HepG2 (cell line): ENCODE results near the gene TMCO6. TPM values are rescaled to one million over a fixed set of nuclear protein-coding genes. Genes with fewer than 3 reads are reported as not detected.

Source experiments
- FOXK1 ChIP-seq: sonication (generic); formaldehyde crosslinking; IDR thresholded peaks from 2 replicates; pipeline ENCODE4 v1.4.0; 2020; ENCODE audit warnings: low read depth, missing genetic modification reagents, borderline replicate concordance
- HMGXB3 ChIP-seq: sonication (generic); formaldehyde crosslinking; IDR thresholded peaks from 2 replicates; pipeline ENCODE4 v1.4.0; 2020; ENCODE audit warnings: missing genetic modification reagents, borderline replicate concordance
- MATR3 ChIP-seq: sonication (generic); formaldehyde crosslinking; IDR thresholded peaks from 2 replicates; pipeline ENCODE4 v1.4.0; 2020; ENCODE audit warnings: missing genetic modification reagents
- NRL ChIP-seq: sonication (generic); formaldehyde crosslinking; IDR thresholded peaks from 2 replicates; pipeline ENCODE4 v1.5.0; 2020; ENCODE audit warnings: missing genetic modification reagents, mild to moderate bottlenecking, moderate library complexity, borderline replicate concordance
- SKI ChIP-seq: fragments of 450-650 bp; IDR thresholded peaks from one replicate; pipeline ENCODE4 v1.6.1; 2018; ENCODE audit warnings: mild to moderate bottlenecking; ENCODE audit not compliant: partially characterized antibody
- TAF1 ChIP-seq: sonication (generic); formaldehyde crosslinking; IDR thresholded peaks from 2 replicates; pipeline ENCODE4 v1.4.0; 2020; ENCODE audit warnings: missing genetic modification reagents
- THAP11 ChIP-seq: IDR thresholded peaks from 2 replicates; pipeline ENCODE4 v1.6.1; 2016; ENCODE audit warnings: missing biosample characterization, missing genetic modification reagents
- THRA ChIP-seq: sonication (generic); formaldehyde crosslinking; IDR thresholded peaks from 2 replicates; pipeline ENCODE4 v1.4.0; 2020; ENCODE audit warnings: missing genetic modification reagents, borderline replicate concordance
- ZNF501 ChIP-seq: sonication (generic); formaldehyde crosslinking; IDR thresholded peaks from 2 replicates; pipeline ENCODE4 v1.5.1; 2020; ENCODE audit warnings: mild to moderate bottlenecking, moderate library complexity, missing genetic modification reagents
- ZNF609 ChIP-seq: sonication (generic); formaldehyde crosslinking; IDR thresholded peaks from 2 replicates; pipeline ENCODE4 v1.4.0; 2020; ENCODE audit warnings: mild to moderate bottlenecking, missing genetic modification reagents, borderline replicate concordance
- polyA plus RNA-seq, 8 experiments: library from polyadenylated mRNA; depleted of rRNA in 3 of 8; stranded (reverse) in 7 of 8; unstranded in 1 of 8; fragments of >200 nt; fragmentation: Illumina TruSeq in 4 of 8; extraction: Trizol in 4 of 8; gene quantifications; 2 replicates each; pipeline versions ENCODE4 v1.2.1 to v1.2.3, GENCODE V29; 2011 to 2016; ENCODE audit warnings: low read depth in 4 of 8, missing spikeins in 1 of 8, mixed read lengths in 1 of 8; ENCODE audit not compliant: insufficient read depth in 1 of 8
- total RNA-seq, 5 experiments: library from RNA; depleted of rRNA; stranded (reverse); fragments of >200 nt; fragmentation: Illumina TruSeq; extraction: Trizol; gene quantifications; 2 replicates each; pipeline ENCODE4 v1.2.3, GENCODE V29; 2016; ENCODE audit warnings: low read depth in 1 of 5
- TF ChIP-seq, protein P1 (sequence below): sonication (generic); formaldehyde crosslinking; IDR thresholded peaks from 2 replicates; pipeline ENCODE4 v1.4.0; 2020; ENCODE audit warnings: missing genetic modification reagents, borderline replicate concordance
- TF ChIP-seq, protein P2 (sequence below): sonication (generic); formaldehyde crosslinking; IDR thresholded peaks from 2 replicates; pipeline ENCODE4 v1.8.0; 2022; ENCODE audit warnings: low read depth, missing genetic modification reagents

Gene TMCO6
- total and polyA plus RNA-seq, 2 of the 13 experiments (the other 11 are each of a cell fraction or from before 2014, with no cell fraction given), result 16.6 to 28.2 TPM

- TF ChIP-seq ZNF609 (CRISPR knock-in tag) (peak; percentile 65; the same call in 1 of the 2 replicates), FOXK1 (CRISPR knock-in tag) (peak; percentile 74; the same call in 1 of the 2 replicates), HMGXB3 (CRISPR knock-in tag) (peak; percentile 89; the same call in 1 of the 2 replicates), TAF1 (CRISPR knock-in tag) (peak; percentile 79), NRL (peak; percentile 96), ZNF501 (CRISPR knock-in tag) (peak; percentile 78; the same call in 1 of the 2 replicates), THRA (CRISPR knock-in tag) (peak; percentile 100), SKI (peak; percentile 86), MATR3 (CRISPR knock-in tag) (no peak), THAP11 (CRISPR knock-in tag) (peak; percentile 66)
- TF ChIP-seq, protein P1, sequence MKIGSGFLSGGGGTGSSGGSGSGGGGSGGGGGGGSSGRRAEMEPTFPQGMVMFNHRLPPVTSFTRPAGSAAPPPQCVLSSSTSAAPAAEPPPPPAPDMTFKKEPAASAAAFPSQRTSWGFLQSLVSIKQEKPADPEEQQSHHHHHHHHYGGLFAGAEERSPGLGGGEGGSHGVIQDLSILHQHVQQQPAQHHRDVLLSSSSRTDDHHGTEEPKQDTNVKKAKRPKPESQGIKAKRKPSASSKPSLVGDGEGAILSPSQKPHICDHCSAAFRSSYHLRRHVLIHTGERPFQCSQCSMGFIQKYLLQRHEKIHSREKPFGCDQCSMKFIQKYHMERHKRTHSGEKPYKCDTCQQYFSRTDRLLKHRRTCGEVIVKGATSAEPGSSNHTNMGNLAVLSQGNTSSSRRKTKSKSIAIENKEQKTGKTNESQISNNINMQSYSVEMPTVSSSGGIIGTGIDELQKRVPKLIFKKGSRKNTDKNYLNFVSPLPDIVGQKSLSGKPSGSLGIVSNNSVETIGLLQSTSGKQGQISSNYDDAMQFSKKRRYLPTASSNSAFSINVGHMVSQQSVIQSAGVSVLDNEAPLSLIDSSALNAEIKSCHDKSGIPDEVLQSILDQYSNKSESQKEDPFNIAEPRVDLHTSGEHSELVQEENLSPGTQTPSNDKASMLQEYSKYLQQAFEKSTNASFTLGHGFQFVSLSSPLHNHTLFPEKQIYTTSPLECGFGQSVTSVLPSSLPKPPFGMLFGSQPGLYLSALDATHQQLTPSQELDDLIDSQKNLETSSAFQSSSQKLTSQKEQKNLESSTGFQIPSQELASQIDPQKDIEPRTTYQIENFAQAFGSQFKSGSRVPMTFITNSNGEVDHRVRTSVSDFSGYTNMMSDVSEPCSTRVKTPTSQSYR (CRISPR knock-in tag), result peak; percentile 7; the same call in 1 of the 2 replicates
- TF ChIP-seq, protein P2, sequence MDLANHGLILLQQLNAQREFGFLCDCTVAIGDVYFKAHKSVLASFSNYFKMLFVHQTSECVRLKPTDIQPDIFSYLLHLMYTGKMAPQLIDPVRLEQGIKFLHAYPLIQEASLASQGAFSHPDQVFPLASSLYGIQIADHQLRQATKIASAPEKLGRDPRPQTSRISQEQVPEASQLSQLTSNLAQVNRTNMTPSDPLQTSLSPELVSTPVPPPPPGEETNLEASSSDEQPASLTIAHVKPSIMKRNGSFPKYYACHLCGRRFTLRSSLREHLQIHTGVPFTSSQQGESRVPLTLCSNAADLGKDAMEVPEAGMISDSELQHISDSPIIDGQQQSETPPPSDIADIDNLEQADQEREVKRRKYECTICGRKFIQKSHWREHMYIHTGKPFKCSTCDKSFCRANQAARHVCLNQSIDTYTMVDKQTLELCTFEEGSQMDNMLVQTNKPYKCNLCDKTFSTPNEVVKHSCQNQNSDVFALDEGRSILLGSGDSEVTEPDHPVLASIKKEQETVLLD, result no peak
These were observed at the start of gene TMCO6 (continued) for GRCh38 chr5:140639148-140639981.
